ENCODE results near the gene NUP210. TPM values are rescaled to one million over a fixed set of nuclear protein-coding genes. Genes with fewer than 3 reads are reported as not detected.

Gene NUP210
- total and polyA plus RNA-seq, 2 of the 13 experiments (the other 11 are each of a cell fraction or from before 2014, with no cell fraction given) = 31.6 to 35.2 TPM

DNA sequence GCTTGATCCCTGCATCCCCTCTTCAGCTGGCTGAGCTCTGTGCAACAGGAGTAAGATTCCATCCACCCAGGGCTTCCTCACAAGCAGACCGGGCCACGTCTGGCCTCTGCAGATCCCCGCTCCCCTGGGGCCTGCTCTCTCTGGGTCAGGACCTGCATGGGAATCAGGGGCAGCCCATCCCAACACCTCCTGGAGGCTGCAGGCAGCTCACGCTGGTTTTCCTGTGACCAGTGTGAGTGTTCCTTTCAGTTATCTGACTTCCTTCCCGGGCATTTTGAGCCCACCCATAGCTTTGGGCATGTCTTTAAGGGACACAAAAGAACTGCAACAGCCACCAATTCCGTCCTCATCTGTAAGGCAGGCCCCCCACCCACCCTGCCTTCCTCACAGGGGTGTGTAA is 16.3 kb downstream of the NUP210 start:
- peaks cover 0 to 3% of the 10 kb centered on the region in 2 experiments; a peak in 3 of 5 replicates for H3K36me3 ChIP-seq (replicated peaks in 1 of 2; ENCODE audit: control insufficient read depth in 1 of 2, insufficient read depth in 2 of 2, low read length in 2 of 2)
- H3K27ac ChIP-seq (ENCODE audit: extremely low read length, insufficient read depth, low read length) = no peak overlapping the region
- DNase-seq (ENCODE audit: low spot score) (no peak), ATAC-seq (peak; percentile 15; the same call in 2 of the 3 replicates), FAIRE-seq (no peak)
- ChIA-PET CTCF (ENCODE audit: low intra/inter-chr PET ratio, low total read pairs) (no interaction called here), POLR2A (interaction anchor here (1.2 kb wide), 1 partner anchor 10 kb away, joined by 3 read pairs; no protein-coding TSS in a partner anchor)
- in situ Hi-C loops (cut with HindIII; ENCODE audit: extremely low pct_ligation_motif_present, low pct_unique_long_range_greater_than_20kb) = no loop called here
- intact Hi-C loops (cut with micrococcal nuclease; ENCODE audit: unreplicated experiment) = no loop called here
- H3K79me2 ChIP-seq (ENCODE audit: insufficient read depth, low read length) = peaks cover 54% of the 10 kb centered on the region
- peaks cover 2% of the 10 kb centered on the region; the same call in 1 of the 2 replicates for H4K20me1 ChIP-seq (ENCODE audit: insufficient read depth, low read length)
- no peak overlapping the region for H2AFZ ChIP-seq (ENCODE audit: low read length)
- no TSS peak for BruUV-seq (replicated peaks)
- WGBS (ENCODE audit: low lambda C conversion rate) = 94% methylated on average over 6 of the region's 6 CpGs
- no peak overlapping the region for H3K9ac ChIP-seq (ENCODE audit: insufficient read depth, low read depth, low read length)
- peaks cover 8% of the 10 kb centered on the region for H3K9me3 ChIP-seq (ENCODE audit: low read length)
- H3K4me2 ChIP-seq (ENCODE audit: low read depth, low read length) = no peak overlapping the region
- H3K4me1 ChIP-seq (ENCODE audit: insufficient read depth, low read length) = no peaks in the 10 kb centered on the region; the same call in 1 of the 2 replicates
- no peaks in the 10 kb centered on the region for H3K27me3 ChIP-seq (ENCODE audit: control insufficient read depth in 1 of 2, insufficient read depth in 2 of 2, low read length in 2 of 2)
- TF ChIP-seq PPARG (CRISPR knock-in tag; conservative IDR thresholded peaks at IDR 0.05) (no peak), ZNF350 (CRISPR knock-in tag; IDR thresholded peaks at IDR 0.05; ENCODE audit: borderline replicate concordance, low read depth) (no peak), ZNF574 (CRISPR knock-in tag; IDR thresholded peaks at IDR 0.05) (no peak), ZFYVE20 (CRISPR knock-in tag; IDR thresholded peaks at IDR 0.05; ENCODE audit: borderline replicate concordance, low read depth) (no peak), IRX3 (CRISPR knock-in tag; IDR thresholded peaks at IDR 0.05; ENCODE audit: borderline replicate concordance, low read depth) (no peak), HHEX (CRISPR knock-in tag; IDR thresholded peaks at IDR 0.05) (no peak), SUZ12 (IDR thresholded peaks at IDR 0.05; ENCODE audit: low read depth, low read length) (no peak), DBP (CRISPR knock-in tag; IDR thresholded peaks at IDR 0.05; ENCODE audit: not compliant biosample characterization) (no peak)
- no peak overlapping the region for H3K4me3 ChIP-seq (replicated peaks in 1 of 3; ENCODE audit: insufficient read depth in 1 of 3, low read depth in 2 of 3, low read length in 3 of 3)

All from HepG2 (cell line).